Gastroesophageal sphincter (tissue), 3 donors: ENCODE data around the gene GYG1.

Source experiments
- POLR2A ChIP-seq, 2 donors: fragments of 450-650 bp; IDR thresholded peaks; one replicate each; pipeline ENCODE4 v1.6.1; 2017; ENCODE audit warnings: antibody characterized with exemption in 2 of 2, mild to moderate bottlenecking in 2 of 2, moderate library complexity in 1 of 2
- POLR2AphosphoS5 ChIP-seq: sonication (generic); formaldehyde crosslinking; IDR thresholded peaks from one replicate; pipeline ENCODE4 v1.6.1; 2017; ENCODE audit warnings: antibody characterized with exemption
- TF ChIP-seq, protein P1 (sequence below), 4 experiments: fragments of 200-600 bp in 2 of 4; fragments of 450-650 bp in 2 of 4; sonication (generic) in 1 of 4; IDR thresholded peaks; one replicate each; pipeline ENCODE4 v1.5.1; 2017 to 2019; ENCODE audit warnings: antibody characterized with exemption in 4 of 4, mild to moderate bottlenecking in 2 of 4, moderate library complexity in 2 of 4

DNA sequence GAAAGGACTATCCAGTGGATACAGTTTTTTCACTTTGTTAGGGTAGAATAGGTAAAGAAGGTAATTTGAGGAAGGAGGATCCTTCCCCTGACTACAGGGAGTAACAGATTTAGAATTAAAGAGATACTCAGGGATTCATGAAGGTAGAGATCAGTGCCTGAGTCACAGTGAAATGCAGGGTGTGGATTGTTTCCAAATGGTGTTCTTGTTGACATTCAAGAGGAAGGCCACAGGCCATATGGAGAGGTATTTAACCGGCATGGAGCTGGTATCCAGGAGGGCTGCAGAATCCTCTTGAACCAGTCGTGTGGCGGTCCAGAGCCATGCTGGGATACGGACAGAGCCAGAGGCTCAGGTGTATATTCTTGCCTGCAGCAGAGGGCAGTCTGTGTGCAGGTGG is 28.2 kb downstream of the GYG1 start:
- TF ChIP-seq, protein P1, sequence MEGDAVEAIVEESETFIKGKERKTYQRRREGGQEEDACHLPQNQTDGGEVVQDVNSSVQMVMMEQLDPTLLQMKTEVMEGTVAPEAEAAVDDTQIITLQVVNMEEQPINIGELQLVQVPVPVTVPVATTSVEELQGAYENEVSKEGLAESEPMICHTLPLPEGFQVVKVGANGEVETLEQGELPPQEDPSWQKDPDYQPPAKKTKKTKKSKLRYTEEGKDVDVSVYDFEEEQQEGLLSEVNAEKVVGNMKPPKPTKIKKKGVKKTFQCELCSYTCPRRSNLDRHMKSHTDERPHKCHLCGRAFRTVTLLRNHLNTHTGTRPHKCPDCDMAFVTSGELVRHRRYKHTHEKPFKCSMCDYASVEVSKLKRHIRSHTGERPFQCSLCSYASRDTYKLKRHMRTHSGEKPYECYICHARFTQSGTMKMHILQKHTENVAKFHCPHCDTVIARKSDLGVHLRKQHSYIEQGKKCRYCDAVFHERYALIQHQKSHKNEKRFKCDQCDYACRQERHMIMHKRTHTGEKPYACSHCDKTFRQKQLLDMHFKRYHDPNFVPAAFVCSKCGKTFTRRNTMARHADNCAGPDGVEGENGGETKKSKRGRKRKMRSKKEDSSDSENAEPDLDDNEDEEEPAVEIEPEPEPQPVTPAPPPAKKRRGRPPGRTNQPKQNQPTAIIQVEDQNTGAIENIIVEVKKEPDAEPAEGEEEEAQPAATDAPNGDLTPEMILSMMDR (IDR thresholded peaks at IDR 0.05) = no peak
- TF ChIP-seq POLR2AphosphoS5 (no peak), POLR2A (IDR thresholded peaks at IDR 0.05) (no peak)
